Stimulated activated CD4-positive, alpha-beta T cell treated with anti-CD3 and anti-CD28 coated beads, Interleukin-12 subunit alpha, Interleukin-12 subunit beta, amount 100 ng/mL, for 24 hours (primary cell): ENCODE data around the gene KCND3.

ENCODE experiments used
- DNase-seq, 2 experiments: peaks; one replicate each; pipeline ENCODE4 v3.0.0-alpha.2; 2020; ENCODE audit warnings: low read depth in 2 of 2

Gene KCND3

DNA sequence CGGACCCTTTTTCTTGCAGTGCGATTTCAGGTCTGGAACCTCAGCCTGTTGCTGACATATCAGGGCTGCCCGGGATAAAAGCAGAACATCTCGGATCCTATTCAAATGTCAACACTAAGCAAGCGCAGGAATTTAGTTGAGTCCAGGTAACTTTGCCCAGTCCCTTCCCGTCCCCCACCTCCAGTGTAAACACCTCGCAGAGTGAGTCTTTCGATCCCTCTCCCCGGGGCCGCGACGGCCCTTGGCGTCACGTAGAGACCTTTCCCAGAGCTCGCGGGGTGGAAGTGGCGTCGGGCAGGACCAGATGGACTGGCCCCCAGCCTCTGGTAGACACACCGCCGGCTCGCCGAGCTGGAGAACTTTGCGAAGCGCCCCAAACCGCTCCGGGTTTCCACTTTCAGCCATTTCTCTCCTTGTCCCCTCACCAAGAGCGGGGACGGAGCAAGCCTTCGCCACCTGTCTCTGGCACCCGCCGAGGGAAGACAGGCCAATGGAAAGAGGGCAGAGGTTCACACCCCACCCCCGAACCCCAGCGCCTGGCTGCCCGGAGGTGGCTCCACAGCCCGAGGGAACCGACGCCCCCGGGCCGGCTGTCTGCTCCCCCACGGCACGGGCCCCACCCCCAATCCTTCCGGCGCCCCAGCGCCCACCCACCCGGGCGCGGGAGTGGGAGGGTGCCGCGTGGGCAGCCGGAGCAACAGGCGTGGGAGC, 570 bp downstream of the KCND3 start:
- DNase-seq: no peak

DNA sequence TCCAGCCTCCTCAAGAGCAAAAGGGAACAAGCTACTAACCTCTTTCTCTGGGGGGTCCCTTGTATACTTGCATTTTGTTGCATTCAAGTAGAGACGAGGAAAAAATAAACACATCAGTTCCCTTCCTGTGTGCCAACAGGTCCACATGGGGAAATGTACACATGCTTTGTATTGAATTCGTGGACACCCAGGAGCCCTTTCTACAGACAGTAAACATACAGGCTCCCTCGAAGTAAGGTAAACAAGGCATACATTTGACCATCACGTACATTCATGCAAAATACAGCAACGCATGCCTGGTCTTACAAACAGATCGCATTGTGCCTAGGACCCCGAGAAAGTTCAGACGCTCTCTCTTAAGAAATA, 1.1 kb downstream of the KCND3 start:
- DNase-seq: no peak

DNA sequence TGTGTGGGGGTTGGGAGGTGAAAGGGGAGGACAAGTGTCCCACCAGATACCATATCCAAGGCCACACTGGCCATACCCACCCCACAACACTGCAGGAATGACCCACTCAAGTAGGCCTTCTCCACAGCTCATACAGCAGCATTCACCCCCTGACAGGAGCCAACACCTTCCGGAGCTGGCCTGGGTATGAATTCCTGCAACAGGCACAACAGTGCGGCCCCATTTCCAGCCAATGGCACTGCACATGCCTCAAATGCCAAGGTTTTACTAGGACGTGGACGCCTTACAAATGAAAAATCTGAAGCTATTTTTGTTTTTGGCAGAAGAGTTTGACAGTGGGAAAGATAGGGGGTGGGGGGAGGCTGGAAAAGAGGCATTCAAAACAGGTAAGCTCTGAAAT, 2.0 kb downstream of the KCND3 start:
- no peak for DNase-seq

DNA sequence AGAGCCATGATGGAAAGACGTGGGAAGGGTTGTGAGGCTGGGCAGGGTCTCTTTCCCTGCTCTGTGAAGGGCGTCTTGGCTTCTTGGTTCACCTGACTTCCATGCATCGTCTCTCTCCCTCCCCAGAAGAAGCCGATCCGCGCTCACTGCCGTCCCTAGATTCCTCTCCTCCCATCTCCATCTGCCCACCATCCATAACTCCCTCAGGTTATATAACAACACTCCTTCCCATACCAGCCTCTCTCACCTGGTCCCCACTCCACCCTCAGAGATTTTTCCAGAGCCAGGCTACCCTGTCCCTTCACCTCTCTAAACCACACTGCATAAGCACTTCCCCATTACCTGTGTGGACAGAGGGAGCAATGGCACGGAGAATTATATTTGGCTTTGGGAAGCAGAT, 6.0 kb downstream of the KCND3 start:
- DNase-seq: no peak

- DNase-seq: no peak
Observed at GRCh38 chr1:111982428-111982827, 7.0 kb downstream of the KCND3 start.

DNA sequence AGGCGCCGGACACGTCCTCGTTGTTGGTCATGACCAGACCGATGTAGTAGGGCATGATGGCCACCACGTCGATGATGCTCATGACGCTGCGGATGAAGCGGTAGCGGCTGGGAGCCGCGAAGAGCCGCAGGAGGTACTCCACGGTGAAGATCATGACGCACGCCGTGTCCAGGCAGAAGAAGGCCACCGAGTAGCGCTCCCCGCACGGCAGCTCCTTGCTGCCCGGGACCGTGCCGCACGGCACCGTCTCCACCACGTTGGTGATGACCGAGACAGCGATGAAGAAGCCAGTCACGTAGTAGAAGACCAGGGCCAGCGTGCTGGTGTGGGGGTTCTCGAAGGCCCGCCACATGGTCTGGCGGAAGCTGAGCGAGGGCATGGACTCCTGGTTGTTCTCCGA, 7.6 kb downstream of the KCND3 start:
- DNase-seq: no peak

DNA sequence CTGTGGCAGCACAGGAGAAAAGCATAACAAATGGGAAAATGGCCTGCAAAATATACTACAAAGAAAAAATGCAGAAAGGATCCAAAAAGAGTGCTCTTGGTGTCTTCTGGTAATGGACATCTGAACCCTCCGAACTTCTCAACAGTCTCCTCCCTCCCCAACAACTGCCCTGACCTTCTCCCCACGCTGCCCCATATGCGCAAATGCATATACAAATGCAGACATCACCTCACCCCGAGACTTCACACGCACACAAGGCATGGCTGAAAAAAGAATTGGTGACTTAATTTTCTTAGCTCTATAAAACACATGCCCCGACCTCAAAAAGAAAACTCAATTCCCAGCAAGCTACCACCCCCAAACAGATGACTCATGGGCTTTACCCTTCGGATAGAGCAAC, 8.4 kb downstream of the KCND3 start:
- no peak for DNase-seq

DNA sequence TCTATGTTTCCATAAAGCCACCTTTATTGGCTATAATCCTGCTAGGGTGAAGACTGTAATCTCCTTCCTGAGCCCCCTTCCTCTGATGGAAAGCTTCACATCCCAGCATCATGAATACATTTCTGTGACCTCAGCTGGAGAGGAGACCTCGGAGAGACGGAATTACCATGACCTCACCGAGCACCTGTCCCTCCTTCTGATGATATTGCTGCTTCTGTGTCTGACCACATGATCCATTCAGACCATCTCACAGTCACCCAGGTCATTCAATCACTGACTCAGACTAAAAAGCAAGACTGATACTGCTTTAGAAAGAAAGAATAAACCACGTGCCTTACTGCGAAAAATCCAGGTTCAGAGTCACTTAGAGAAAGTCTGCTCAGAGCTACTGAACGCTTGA, 8.8 kb downstream of the KCND3 start:
- DNase-seq: no peak

GRCh38 chr1:111978695-111979094, 10.8 kb downstream of the KCND3 start:
- no peak for DNase-seq

- DNase-seq: no peak
Observed at GRCh38 chr1:111977378-111977777, 12.1 kb downstream of the KCND3 start.

GRCh38 chr1:111976842-111977241, 12.6 kb downstream of the KCND3 start:
- no peak for DNase-seq

GRCh38 chr1:111976332-111976731, 13.1 kb downstream of the KCND3 start:
- no peak for DNase-seq

- no peak for DNase-seq
Observed at GRCh38 chr1:111973150-111973790, 16.2 kb downstream of the KCND3 start.

DNA sequence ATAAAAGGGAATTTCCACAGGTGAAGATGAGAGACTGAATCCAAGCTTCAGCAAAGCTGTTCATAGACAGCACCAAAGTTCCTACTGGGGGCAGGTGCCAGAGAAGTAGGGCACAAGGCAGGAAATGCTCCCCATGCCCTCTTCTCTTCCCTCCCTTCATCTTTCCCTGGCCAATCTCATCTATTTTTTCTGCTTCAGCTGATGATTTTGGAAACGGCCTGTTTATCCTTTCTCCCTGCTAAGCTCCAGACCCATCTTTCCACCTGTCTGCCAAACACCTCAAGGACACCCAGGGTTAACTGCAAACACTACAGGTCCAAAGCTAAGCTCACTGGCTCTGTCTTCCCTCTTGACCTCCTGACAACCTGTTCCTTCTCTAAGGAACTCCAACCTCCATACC, 18.1 kb downstream of the KCND3 start:
- no peak for DNase-seq

DNA sequence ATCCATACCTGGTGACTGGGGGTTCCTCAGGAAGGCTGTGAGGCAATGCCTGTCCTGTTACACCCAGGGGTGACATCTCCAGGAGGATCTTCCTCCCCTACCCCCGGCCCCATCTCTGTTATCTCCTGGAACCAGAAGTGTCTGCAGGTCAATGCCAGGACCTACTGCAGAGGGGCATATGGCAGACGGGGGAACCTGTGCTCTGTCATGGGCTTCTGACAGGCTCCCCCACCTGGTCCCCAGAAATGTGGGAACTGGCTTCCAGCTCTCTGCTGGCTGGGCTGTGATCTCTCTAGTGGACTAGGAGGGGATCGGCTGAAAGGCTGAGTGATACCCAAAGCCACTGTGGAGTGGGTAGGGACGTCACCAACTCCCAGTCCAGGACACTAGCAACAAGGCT, 21.0 kb downstream of the KCND3 start:
- DNase-seq: no peak

GRCh38 chr1:111967886-111968285, 21.6 kb downstream of the KCND3 start:
- DNase-seq: no peak

GRCh38 chr1:111967067-111967690, 22.3 kb downstream of the KCND3 start:
- DNase-seq: no peak

DNA sequence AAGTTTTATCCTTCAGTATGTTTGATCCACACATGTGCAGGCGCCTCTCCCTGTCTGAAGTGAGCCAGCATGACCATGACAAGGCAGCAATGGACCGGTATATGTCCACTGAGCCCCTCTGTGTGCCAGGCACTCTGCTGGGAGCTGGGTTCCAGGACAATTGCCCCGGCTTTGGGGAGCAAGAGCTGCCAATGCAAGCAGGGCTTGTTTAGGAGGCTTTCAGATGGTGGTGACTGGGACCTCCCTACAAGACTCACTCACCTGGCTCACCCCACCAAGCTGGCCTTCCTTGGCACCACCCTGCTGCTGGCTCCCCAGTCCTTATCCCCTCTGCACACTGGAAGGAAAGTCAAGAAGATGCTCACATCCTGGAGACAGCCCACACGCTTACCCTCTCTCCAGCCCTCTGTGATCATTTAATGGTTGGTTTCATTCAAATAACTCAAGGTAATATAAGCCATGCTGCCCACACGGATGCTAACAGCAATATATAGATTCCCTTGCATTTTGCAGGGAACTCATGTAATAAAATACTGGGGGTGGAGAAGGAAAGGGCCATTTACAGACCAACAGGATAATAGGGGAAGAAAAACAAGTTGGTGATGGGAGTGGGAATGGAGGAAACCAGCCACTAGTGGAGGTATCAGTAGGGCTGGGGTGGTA, 23.6 kb downstream of the KCND3 start:
- DNase-seq: no peak

- no peak for DNase-seq
Observed at GRCh38 chr1:111963985-111964738, 25.3 kb downstream of the KCND3 start.

DNA sequence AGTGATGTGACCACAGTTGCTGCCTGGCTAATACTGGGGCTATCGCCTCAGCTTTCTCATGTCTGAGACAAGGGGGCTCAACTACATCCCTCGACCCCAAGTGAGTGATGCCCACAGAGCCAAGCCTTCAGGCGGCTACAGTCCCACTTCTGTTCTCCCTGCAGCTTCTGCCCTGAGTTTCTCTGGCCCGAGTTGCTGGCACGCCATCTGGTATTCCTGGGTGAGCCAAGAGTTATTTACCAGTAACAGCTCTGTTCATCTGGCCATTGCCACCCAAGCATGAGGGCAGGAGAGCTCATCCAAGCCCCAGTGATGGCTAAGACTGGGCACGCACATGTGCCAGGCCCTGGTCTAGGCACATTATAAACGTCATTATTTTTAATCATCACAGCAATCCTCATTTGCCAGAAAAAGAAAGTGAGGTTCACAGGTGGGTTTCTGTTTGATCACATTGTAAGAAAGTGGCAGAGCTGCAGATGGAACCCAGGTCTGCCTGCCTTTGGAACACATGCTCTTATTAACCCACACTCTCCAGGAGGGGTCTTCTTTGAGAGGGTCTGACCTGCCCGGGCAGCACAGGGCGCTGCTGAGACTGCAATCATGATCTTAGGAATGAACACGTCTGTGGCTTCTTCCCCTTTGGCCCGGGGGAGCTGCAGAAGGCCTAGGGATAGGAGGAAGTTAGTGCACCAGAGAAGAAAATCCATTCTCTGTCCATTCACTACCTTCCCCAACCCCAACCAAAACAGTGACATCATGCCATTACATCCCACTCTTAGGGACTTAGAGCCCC, 27.5 kb downstream of the KCND3 start:
- no peak for DNase-seq

DNA sequence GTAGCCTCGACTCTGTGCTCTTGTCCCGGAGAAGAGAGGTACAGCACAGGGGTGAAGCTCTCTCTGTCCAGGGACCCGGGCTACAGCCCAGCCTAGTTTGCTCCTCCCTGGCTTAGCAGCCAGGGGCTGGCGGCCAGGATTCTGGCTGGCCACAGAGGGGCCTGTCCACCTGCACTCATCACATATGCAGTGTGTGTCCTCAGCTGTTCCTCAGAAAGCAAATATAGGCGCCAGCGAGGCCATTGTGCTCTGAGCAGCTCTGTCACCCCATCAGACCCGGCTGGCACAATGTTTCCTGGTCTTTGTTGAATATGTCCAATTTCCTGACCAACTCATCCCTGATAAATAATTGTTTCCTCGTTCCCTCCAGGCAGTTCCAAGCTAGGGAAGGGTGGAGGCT, 28.5 kb downstream of the KCND3 start:
- no peak for DNase-seq
